ENCODE results near the gene INS.

DNA sequence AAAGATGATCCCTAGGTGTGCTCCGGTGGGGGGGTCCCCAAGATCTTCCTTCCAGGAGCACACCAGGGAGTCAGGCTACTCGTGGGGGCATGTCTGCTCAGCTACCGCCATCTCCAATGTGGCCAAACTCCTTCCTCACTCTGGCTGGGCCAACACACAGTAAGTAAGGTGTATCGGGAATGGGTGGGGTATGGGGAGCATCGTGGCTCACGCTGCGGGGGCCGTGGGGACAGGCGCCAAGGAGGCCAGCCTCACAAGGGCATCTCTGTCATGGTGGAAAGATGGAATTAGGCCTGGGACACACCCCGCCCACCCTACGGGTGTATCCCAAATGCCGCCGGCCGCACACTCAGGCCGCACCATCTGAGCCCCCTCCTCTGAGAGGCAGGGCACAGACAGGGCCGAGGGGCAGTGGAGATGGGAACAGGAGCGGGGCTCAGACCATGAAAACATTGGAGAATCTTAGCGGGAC, 30.1 kb downstream of the INS start:
- TF ChIP-seq EZH2 (IDR thresholded peaks at IDR 0.05; ENCODE audit: borderline replicate concordance, low read depth, low read length, poor library complexity, severe bottlenecking) = no peak
- TF ChIP-seq, protein P1, sequence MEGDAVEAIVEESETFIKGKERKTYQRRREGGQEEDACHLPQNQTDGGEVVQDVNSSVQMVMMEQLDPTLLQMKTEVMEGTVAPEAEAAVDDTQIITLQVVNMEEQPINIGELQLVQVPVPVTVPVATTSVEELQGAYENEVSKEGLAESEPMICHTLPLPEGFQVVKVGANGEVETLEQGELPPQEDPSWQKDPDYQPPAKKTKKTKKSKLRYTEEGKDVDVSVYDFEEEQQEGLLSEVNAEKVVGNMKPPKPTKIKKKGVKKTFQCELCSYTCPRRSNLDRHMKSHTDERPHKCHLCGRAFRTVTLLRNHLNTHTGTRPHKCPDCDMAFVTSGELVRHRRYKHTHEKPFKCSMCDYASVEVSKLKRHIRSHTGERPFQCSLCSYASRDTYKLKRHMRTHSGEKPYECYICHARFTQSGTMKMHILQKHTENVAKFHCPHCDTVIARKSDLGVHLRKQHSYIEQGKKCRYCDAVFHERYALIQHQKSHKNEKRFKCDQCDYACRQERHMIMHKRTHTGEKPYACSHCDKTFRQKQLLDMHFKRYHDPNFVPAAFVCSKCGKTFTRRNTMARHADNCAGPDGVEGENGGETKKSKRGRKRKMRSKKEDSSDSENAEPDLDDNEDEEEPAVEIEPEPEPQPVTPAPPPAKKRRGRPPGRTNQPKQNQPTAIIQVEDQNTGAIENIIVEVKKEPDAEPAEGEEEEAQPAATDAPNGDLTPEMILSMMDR (conservative IDR thresholded peaks at IDR 0.05; ENCODE audit: low read depth, low read length) = no peak
